Prostate gland (tissue), 2 donors: Measurements from ENCODE around the gene ERN2. TPM values are rescaled to one million over a fixed set of nuclear protein-coding genes. Genes with fewer than 3 reads are reported as not detected.

Source experiments
- DNase-seq: peaks from one replicate; pipeline ENCODE4 v3.0.0-alpha.2; 2019; ENCODE audit warnings: low spot score
- H3K27ac ChIP-seq, 2 donors: fragments of 200-600 bp; sonication (generic); 2 replicates each; pipeline ENCODE4 v1.5.1; 2017 to 2019
- H3K27me3 ChIP-seq: fragments of 200-600 bp; sonication (generic); replicated peaks from 2 replicates; pipeline ENCODE4 v1.5.1; 2019; ENCODE audit not compliant: insufficient read depth
- H3K36me3 ChIP-seq, 2 donors: fragments of 200-600 bp; sonication (generic); 1 replicate in 1 of 2; 2 replicates in 1 of 2; pipeline versions ENCODE4 v1.5.1 to v1.8.1; 2017 to 2019
- H3K4me1 ChIP-seq: fragments of 200-600 bp; sonication (generic); replicated peaks from 2 replicates; pipeline ENCODE4 v1.5.1; 2019
- H3K4me3 ChIP-seq, 2 donors: fragments of 200-600 bp; sonication (generic); 2 replicates each; pipeline ENCODE4 v1.5.1; 2017 to 2019
- H3K9me3 ChIP-seq: fragments of 200-600 bp; sonication (generic); 2 replicates; pipeline ENCODE4 v1.5.1; 2017
- POLR2A ChIP-seq: fragments of 450-650 bp; IDR thresholded peaks from one replicate; pipeline ENCODE4 v1.6.1; 2016; ENCODE audit warnings: antibody characterized with exemption, mild to moderate bottlenecking
- POLR2AphosphoS5 ChIP-seq: sonication (generic); formaldehyde crosslinking; IDR thresholded peaks from one replicate; pipeline ENCODE4 v1.6.1; 2017; ENCODE audit warnings: antibody characterized with exemption
- WGBS: methylation state at CpG from one replicate; pipeline ENCODE4 v1.1.5; 2018; 5-methylcytosine and 5-hydroxymethylcytosine counted together
- intact Hi-C: fragments of 100-400 bp; cut with DNase I; formaldehyde crosslinking; loops from one replicate; pipeline ENCODE4 v1.14.2; 2022
- total RNA-seq, 2 donors: library from RNA; depleted of rRNA; stranded (reverse); fragments of >200 nt; gene quantifications; one replicate each; pipeline ENCODE4 v1.1.0, GENCODE V29; 2016
- TF ChIP-seq, protein P1 (sequence below), 4 experiments: fragments of 200-600 bp in 2 of 4; fragments of 450-650 bp in 2 of 4; sonication (generic) in 2 of 4; IDR thresholded peaks; 1 replicate in 3 of 4; 2 replicates in 1 of 4; pipeline ENCODE4 v1.5.1; 2016 to 2019; ENCODE audit warnings: antibody characterized with exemption in 4 of 4, mild to moderate bottlenecking in 2 of 4, moderate library complexity in 2 of 4

The ERN2 gene
- total RNA-seq, 2 donors from 2014 or later: 2.9 to 6.0 TPM

DNA sequence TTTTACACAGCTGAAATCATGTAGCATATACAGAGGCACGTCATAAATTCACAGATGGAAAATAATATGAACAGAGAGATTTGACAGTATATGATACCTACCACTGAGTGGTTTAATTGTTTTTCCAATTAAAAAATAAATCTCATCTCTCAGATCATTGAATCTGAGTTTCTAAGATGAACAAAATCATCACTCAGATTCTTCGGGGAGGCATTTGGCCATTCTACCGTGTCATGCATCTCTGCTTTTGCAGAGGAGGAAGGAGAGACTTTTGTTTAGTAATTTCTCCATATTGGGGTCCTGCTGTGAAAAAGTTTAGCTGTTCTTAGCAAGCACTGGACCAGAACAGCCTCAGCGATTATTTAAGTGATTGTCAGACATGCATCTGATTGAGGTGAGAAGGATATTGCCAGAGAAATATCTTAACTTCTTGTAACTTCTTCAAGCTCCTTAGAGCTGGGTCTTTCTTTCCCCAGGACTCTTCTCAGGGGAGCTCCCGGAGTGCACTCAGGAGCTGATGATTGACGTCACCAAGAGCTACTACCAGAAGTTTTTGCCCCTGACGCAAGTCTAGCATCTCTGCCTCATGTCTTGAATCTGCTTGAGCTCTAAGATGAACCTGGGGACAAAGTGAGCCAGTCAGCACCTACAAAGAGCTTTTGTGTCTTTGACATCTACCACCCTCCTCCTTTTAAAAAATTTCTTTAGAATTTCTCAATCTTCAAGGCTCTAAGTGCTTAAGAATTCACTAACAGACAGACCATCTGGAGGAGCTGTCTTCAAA, 46.3 kb downstream of the ERN2 start:
- no peak for DNase-seq
- H3K4me3 ChIP-seq: no peak overlapping the region
- H3K4me1 ChIP-seq: no peaks in the 10 kb centered on the region
- no peaks in the 10 kb centered on the region for H3K36me3 ChIP-seq
- no peak overlapping the region for H3K27ac ChIP-seq
- H3K27me3 ChIP-seq: no peaks in the 10 kb centered on the region
- H3K9me3 ChIP-seq: no peaks in the 10 kb centered on the region
- intact Hi-C loops: no loop called here
- 94% methylated on average over 7 of the region's 7 CpGs for WGBS
- TF ChIP-seq, protein P1, sequence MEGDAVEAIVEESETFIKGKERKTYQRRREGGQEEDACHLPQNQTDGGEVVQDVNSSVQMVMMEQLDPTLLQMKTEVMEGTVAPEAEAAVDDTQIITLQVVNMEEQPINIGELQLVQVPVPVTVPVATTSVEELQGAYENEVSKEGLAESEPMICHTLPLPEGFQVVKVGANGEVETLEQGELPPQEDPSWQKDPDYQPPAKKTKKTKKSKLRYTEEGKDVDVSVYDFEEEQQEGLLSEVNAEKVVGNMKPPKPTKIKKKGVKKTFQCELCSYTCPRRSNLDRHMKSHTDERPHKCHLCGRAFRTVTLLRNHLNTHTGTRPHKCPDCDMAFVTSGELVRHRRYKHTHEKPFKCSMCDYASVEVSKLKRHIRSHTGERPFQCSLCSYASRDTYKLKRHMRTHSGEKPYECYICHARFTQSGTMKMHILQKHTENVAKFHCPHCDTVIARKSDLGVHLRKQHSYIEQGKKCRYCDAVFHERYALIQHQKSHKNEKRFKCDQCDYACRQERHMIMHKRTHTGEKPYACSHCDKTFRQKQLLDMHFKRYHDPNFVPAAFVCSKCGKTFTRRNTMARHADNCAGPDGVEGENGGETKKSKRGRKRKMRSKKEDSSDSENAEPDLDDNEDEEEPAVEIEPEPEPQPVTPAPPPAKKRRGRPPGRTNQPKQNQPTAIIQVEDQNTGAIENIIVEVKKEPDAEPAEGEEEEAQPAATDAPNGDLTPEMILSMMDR (IDR thresholded peaks at IDR 0.05): no peak
- TF ChIP-seq POLR2A (no peak), POLR2AphosphoS5 (no peak)

DNA sequence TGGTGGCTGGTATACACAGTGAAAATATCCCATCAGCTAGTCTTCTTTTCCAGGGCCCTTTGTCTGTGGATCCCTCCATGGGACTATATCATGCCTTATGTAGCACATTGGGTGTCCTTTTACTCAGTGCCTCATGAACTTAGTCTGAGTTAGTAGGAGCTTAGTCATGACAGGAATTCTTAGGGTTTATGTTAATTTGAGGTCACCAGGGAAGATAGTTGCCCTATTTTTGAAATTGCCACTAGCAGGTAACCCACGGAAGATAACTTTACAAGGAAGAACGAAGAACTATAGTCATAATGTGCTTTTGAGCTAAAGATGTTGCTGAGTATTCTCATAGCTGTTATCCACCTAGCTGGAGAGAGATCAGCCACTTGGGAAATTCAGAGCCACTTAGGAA, 49.1 kb downstream of the ERN2 start:
- Histone ChIP-seq H3K4me3 (no peak overlapping the region), H3K4me1 (no peaks in the 10 kb centered on the region), H3K36me3 (peaks cover 0 to 2% of the 10 kb centered on the region in 2 donors), H3K9me3 (no peaks in the 10 kb centered on the region), H3K27me3 (no peaks in the 10 kb centered on the region), H3K27ac (no peak overlapping the region)
- intact Hi-C loops: no loop called here
- TF ChIP-seq, protein P1 (IDR thresholded peaks at IDR 0.05): no peak
- TF ChIP-seq POLR2AphosphoS5: no peak
- no peak for TF ChIP-seq POLR2A
- no peak for DNase-seq
- 93% methylated on average over 2 of the region's 2 CpGs for WGBS

DNA sequence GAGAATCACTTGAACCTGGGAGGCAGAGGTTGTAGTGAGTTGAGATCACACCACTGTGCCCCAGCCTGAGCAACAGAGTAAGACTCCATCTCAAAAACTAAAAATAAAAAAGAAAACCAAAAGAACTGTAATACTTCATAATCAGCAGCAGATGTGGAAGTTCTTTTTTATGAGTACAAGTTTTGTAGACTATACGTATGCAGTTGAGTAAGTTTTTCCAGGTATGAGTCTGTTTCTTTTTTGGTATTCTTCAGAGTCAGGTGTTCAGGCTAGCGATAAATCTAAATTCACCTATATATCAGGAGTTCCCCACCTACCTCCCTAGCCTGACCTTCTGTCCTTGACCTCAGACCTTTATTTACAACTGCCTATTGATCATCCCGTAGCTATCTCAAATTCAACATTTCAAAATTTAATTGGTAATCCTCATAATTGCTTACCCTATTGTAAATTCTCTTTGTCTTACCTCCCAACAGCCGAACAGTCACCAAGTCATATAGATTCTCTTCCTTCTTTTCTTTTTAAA, 61.0 kb downstream of the ERN2 start:
- DNase-seq: no peak
- TF ChIP-seq POLR2A (no peak), POLR2AphosphoS5 (no peak)
- TF ChIP-seq, protein P1 (IDR thresholded peaks at IDR 0.05): no peak
- no peak overlapping the region for H3K27ac ChIP-seq
- WGBS: 93% methylated on average over 4 of the region's 4 CpGs
- H3K4me3 ChIP-seq: no peak overlapping the region
- no peaks in the 10 kb centered on the region for H3K36me3 ChIP-seq
- H3K9me3 ChIP-seq: no peaks in the 10 kb centered on the region
- intact Hi-C loops: no loop called here
- no peaks in the 10 kb centered on the region for H3K27me3 ChIP-seq
- H3K4me1 ChIP-seq: no peaks in the 10 kb centered on the region

DNA sequence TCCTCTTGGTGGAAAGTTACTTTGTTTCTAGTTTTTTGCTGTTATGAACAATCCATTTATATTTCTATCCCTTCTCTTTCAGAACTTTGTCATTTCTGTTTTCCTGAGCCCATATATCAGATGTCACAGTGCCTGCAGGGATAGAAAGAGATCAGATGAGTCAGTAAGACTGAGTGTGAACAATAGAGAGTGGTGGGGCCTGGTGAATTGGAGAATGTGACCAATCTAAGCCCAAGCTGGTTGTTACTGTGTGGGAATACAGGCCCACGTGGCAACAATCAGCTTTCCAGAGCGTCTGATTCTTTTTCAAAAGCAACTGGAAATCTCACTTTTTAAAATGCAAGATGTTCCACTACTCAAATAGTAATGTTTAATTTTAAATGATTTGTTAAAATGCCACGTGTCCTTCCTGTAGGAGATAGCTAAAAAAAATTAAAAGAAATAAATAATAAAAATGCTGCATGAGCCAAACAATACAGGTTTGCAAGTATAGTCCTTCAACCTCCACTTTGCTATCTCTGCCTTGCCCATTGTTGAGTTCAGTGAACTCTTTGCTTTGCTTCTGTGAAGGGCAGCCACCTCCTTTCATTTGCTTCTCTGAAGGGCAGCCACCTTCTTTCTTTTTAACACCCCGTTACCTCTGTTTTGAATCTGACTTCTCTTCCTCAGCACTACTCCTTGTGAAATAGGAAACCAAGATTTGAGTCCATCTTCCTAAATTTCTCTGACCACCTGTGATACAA, 62.2 kb downstream of the ERN2 start:
- no peaks in the 10 kb centered on the region for H3K4me1 ChIP-seq
- no peak for DNase-seq
- no peaks in the 10 kb centered on the region for H3K27me3 ChIP-seq
- intact Hi-C loops: no loop called here
- WGBS: 83% methylated on average over 4 of the region's 4 CpGs
- no peaks in the 10 kb centered on the region for H3K36me3 ChIP-seq
- no peak overlapping the region for H3K4me3 ChIP-seq
- H3K9me3 ChIP-seq: no peaks in the 10 kb centered on the region
- H3K27ac ChIP-seq: no peak overlapping the region
- TF ChIP-seq, protein P1 (IDR thresholded peaks at IDR 0.05): no peak
- TF ChIP-seq POLR2A (no peak), POLR2AphosphoS5 (no peak)
